ENCODE data around the gene MAP3K8. TPM values are rescaled to one million over a fixed set of nuclear protein-coding genes. Genes with fewer than 3 reads are reported as not detected.

The MAP3K8 gene
- total and polyA plus RNA-seq, 10 of the 15 experiments (the other 5 are each of a cell fraction or from before 2014, with no cell fraction given) = 25.5 to 115 (median 40.2) TPM

- peaks cover 4% of the 10 kb centered on the region; the same call in 1 of the 2 replicates for H3K4me1 ChIP-seq (ENCODE audit: control insufficient read depth, insufficient read depth, low read length)
- peak overlapping the region; percentile 35; the same call in 1 of the 2 replicates for H3K4me3 ChIP-seq
- intact Hi-C loops (cut with micrococcal nuclease; ENCODE audit: unreplicated experiment) = loop anchor here (5.0 kb wide), 1 partner anchor 52 kb away; no protein-coding TSS in a partner anchor
- peaks cover 4 to 32% of the 10 kb centered on the region in 2 experiments for H3K36me3 ChIP-seq (ENCODE audit: control insufficient read depth in 2 of 2, insufficient read depth in 2 of 2, low read length in 1 of 2)
- H3K9ac ChIP-seq (ENCODE audit: control insufficient read depth, insufficient read depth, low read length) = no peak overlapping the region
- H3K27ac ChIP-seq (ENCODE audit: control insufficient read depth, insufficient read depth) = no peak overlapping the region
- WGBS (ENCODE audit: insufficient coverage, insufficient replicate concordance, low lambda C conversion rate, missing lambda C conversion rate) = 93% methylated on average over 3 of the region's 3 CpGs
- ChIA-PET CTCF (interaction anchor here (0.5 to 13.9 kb wide), 6 partner anchors 14 to 142 kb away, joined by 3 to 123 read pairs (median 4); no protein-coding TSS in a partner anchor), SMC1A (ENCODE audit: uncharacterized antibody, unreplicated experiment) (interaction anchor here (0.7 to 16.2 kb wide), 9 partner anchors 11 to 97 kb away, joined by 3 to 284 read pairs (median 6); no protein-coding TSS in a partner anchor), POLR2A (interaction anchor here (0.7 to 11.5 kb wide), 3 partner anchors 14 to 89 kb away, joined by 3 to 113 read pairs (median 3); no protein-coding TSS in a partner anchor), RAD21 (ENCODE audit: unreplicated experiment) (interaction anchor here (0.8 to 1.1 kb wide), 4 partner anchors 12 to 94 kb away, joined by 3 read pairs; no protein-coding TSS in a partner anchor)
- no peaks in the 10 kb centered on the region; the same call in 1 of the 2 replicates for H4K20me1 ChIP-seq (ENCODE audit: control insufficient read depth, insufficient read depth)
- FAIRE-seq (no peak), ATAC-seq (no peak), DNase-seq (ENCODE audit: low read depth, low spot score) (no peak)
- no peaks in the 10 kb centered on the region for H3K27me3 ChIP-seq (replicated peaks in 1 of 2; ENCODE audit: control insufficient read depth in 2 of 2, insufficient read depth in 2 of 2, low read length in 1 of 2)
- H3K79me2 ChIP-seq (ENCODE audit: control insufficient read depth, insufficient read depth, low read length) = peaks cover 92% of the 10 kb centered on the region
- H2AFZ ChIP-seq (ENCODE audit: control insufficient read depth, low read depth, low read length) = no peak overlapping the region
- no TSS peak for BruUV-seq (replicated peaks)
- H3K9me3 ChIP-seq (replicated peaks; ENCODE audit: control insufficient read depth, insufficient read depth, low read length) = no peaks in the 10 kb centered on the region
- in situ Hi-C loops (cut with MboI) = no loop called here
- H3K4me2 ChIP-seq (ENCODE audit: control insufficient read depth, insufficient read depth) = 0 out of 2 replicates have a peak overlapping the region, but pooled peaks have one; percentile 34
- TF ChIP-seq MXI1 (IDR thresholded peaks at IDR 0.05; ENCODE audit: low read depth, low read length) (no peak), POLR2AphosphoS5 (IDR thresholded peaks at IDR 0.05; ENCODE audit: low read length) (peak; percentile 56; the same call in 1 of the 2 replicates), CBX3 (IDR thresholded peaks at IDR 0.05; ENCODE audit: borderline replicate concordance, low read depth) (no peak), ETV6 (conservative IDR thresholded peaks at IDR 0.05 in 1 of 2, IDR thresholded peaks at IDR 0.05 in 1 of 2; ENCODE audit: borderline replicate concordance in 1 of 2, low read depth in 1 of 2) (no peak), POU2F2 (IDR thresholded peaks at IDR 0.05; ENCODE audit: borderline replicate concordance, low read depth, low read length) (peak; percentile 65; the same call in 2 of the 3 replicates), KDM1A (IDR thresholded peaks at IDR 0.05; ENCODE audit: borderline replicate concordance) (no peak)
These were observed 5.9 kb downstream of the MAP3K8 start for GRCh38 chr10:30439931-30440330.
